ENCODE measurements around the gene CDH26. TPM values are rescaled to one million over a fixed set of nuclear protein-coding genes. Genes with fewer than 3 reads are reported as not detected.

The CDH26 gene
- 1 to 10 TPM in 3 of 4 donors, under 1 TPM in 1; 0.39 to 1.7 (median 1.3) TPM for total RNA-seq
- polyA plus RNA-seq, result 0.88 TPM
- long read RNA-seq, donor 1, result 0 reads
- long read RNA-seq, donor 2, result 0 reads
- long read RNA-seq, donor 3, result 0 reads
- long read RNA-seq, donor 4, result 0 reads

- H3K4me1 ChIP-seq (ENCODE audit: control insufficient read depth, insufficient read depth, low read length), result no peaks in the 10 kb centered on the region
- no peaks in the 10 kb centered on the region for H3K27me3 ChIP-seq (ENCODE audit: control insufficient read depth, insufficient read depth)
- WGBS, result 86% methylated on average over 5 of the region's 5 CpGs
- ATAC-seq (no peak), DNase-seq (no peak)
- no peak within 1 kb of the TSS for H3K27ac ChIP-seq (ENCODE audit: low read length)
- intact Hi-C loops (cut with DNase I), result no loop called here
- H3K4me3 ChIP-seq (ENCODE audit: low read length), result no peak within 1 kb of the TSS
- H3K9me3 ChIP-seq (ENCODE audit: control insufficient read depth, low read length), result no peaks in the 10 kb centered on the region
Measured at GRCh38 chr20:59958123-59958522, at the start of gene CDH26. Gene CDH26 (plus strand): TSS chr20:59958423. CDS start chr20:59958727, 304 bp downstream.

GRCh38 chr20:59908855-59909254, 49.4 kb upstream of the CDH26 start:
- 91% methylated on average over 5 of the region's 5 CpGs for WGBS
- no peaks in the 10 kb centered on the region for H3K4me1 ChIP-seq (ENCODE audit: control insufficient read depth, insufficient read depth, low read length)
- ATAC-seq (no peak), DNase-seq (no peak)
- no peak overlapping the region for H3K27ac ChIP-seq (ENCODE audit: low read length)
- intact Hi-C loops (cut with DNase I), result no loop called here
- no peaks in the 10 kb centered on the region for H3K27me3 ChIP-seq (ENCODE audit: control insufficient read depth, insufficient read depth)
- H3K9me3 ChIP-seq (ENCODE audit: control insufficient read depth, low read length), result no peaks in the 10 kb centered on the region
- no peak overlapping the region for H3K4me3 ChIP-seq (ENCODE audit: low read length)

GRCh38 chr20:59911041-59911440, 47.2 kb upstream of the CDH26 start:
- ATAC-seq, result no peak
- no peaks in the 10 kb centered on the region for H3K9me3 ChIP-seq (ENCODE audit: control insufficient read depth, low read length)
- H3K4me1 ChIP-seq (ENCODE audit: control insufficient read depth, insufficient read depth, low read length), result no peaks in the 10 kb centered on the region
- WGBS, result 88% methylated on average over 2 of the region's 2 CpGs
- intact Hi-C loops (cut with DNase I), result no loop called here
- no peak overlapping the region for H3K4me3 ChIP-seq (ENCODE audit: low read length)
- no peaks in the 10 kb centered on the region for H3K27me3 ChIP-seq (ENCODE audit: control insufficient read depth, insufficient read depth)
- no peak for DNase-seq
- no peak overlapping the region for H3K27ac ChIP-seq (ENCODE audit: low read length)

- Histone ChIP-seq H3K27me3 (ENCODE audit: control insufficient read depth, insufficient read depth) (no peaks in the 10 kb centered on the region), H3K4me3 (ENCODE audit: low read length) (no peak overlapping the region), H3K27ac (ENCODE audit: low read length) (no peak overlapping the region), H3K9me3 (ENCODE audit: control insufficient read depth, low read length) (no peaks in the 10 kb centered on the region), H3K4me1 (ENCODE audit: control insufficient read depth, insufficient read depth, low read length) (no peaks in the 10 kb centered on the region)
- DNase-seq (no peak), ATAC-seq (no peak)
- intact Hi-C loops (cut with DNase I), result no loop called here
- WGBS, result 56% methylated on average over 4 of the region's 4 CpGs
Measured at GRCh38 chr20:59912609-59913008, 45.6 kb upstream of the CDH26 start.

- no peak for DNase-seq
- Histone ChIP-seq H3K27me3 (ENCODE audit: control insufficient read depth, insufficient read depth) (no peaks in the 10 kb centered on the region), H3K4me3 (ENCODE audit: low read length) (no peak overlapping the region), H3K4me1 (ENCODE audit: control insufficient read depth, insufficient read depth, low read length) (no peaks in the 10 kb centered on the region), H3K9me3 (ENCODE audit: control insufficient read depth, low read length) (no peaks in the 10 kb centered on the region), H3K27ac (ENCODE audit: low read length) (no peak overlapping the region)
- no peak for ATAC-seq
- intact Hi-C loops (cut with DNase I), result no loop called here
Measured at GRCh38 chr20:59920944-59921343, 37.3 kb upstream of the CDH26 start.

- ATAC-seq (no peak), DNase-seq (no peak)
- Histone ChIP-seq H3K27me3 (ENCODE audit: control insufficient read depth, insufficient read depth) (no peaks in the 10 kb centered on the region), H3K9me3 (ENCODE audit: control insufficient read depth, low read length) (no peaks in the 10 kb centered on the region), H3K4me3 (ENCODE audit: low read length) (no peak overlapping the region), H3K27ac (ENCODE audit: low read length) (no peak overlapping the region), H3K4me1 (ENCODE audit: control insufficient read depth, insufficient read depth, low read length) (no peaks in the 10 kb centered on the region)
- intact Hi-C loops (cut with DNase I), result no loop called here
- 91% methylated on average over 1 of the region's 1 CpG for WGBS
Measured at GRCh38 chr20:59923514-59923913, 34.7 kb upstream of the CDH26 start.

GRCh38 chr20:59925359-59925758, 32.9 kb upstream of the CDH26 start:
- Histone ChIP-seq H3K27me3 (ENCODE audit: control insufficient read depth, insufficient read depth) (no peaks in the 10 kb centered on the region), H3K27ac (ENCODE audit: low read length) (no peak overlapping the region), H3K9me3 (ENCODE audit: control insufficient read depth, low read length) (no peaks in the 10 kb centered on the region), H3K4me3 (ENCODE audit: low read length) (no peak overlapping the region), H3K4me1 (ENCODE audit: control insufficient read depth, insufficient read depth, low read length) (no peaks in the 10 kb centered on the region)
- DNase-seq, result no peak
- 93% methylated on average over 1 of the region's 1 CpG for WGBS
- no peak for ATAC-seq
- intact Hi-C loops (cut with DNase I), result no loop called here

- Histone ChIP-seq H3K4me3 (ENCODE audit: low read length) (no peak overlapping the region), H3K9me3 (ENCODE audit: control insufficient read depth, low read length) (no peaks in the 10 kb centered on the region), H3K4me1 (ENCODE audit: control insufficient read depth, insufficient read depth, low read length) (no peaks in the 10 kb centered on the region), H3K27ac (ENCODE audit: low read length) (no peak overlapping the region), H3K27me3 (ENCODE audit: control insufficient read depth, insufficient read depth) (no peaks in the 10 kb centered on the region)
- intact Hi-C loops (cut with DNase I), result no loop called here
- no peak for DNase-seq
- ATAC-seq, result no peak
Measured at GRCh38 chr20:59925899-59926298, 32.3 kb upstream of the CDH26 start.

- no peaks in the 10 kb centered on the region for H3K4me1 ChIP-seq (ENCODE audit: control insufficient read depth, insufficient read depth, low read length)
- H3K4me3 ChIP-seq (ENCODE audit: low read length), result no peak overlapping the region
- WGBS, result 88% methylated on average over 9 of the region's 9 CpGs
- no peak for DNase-seq
- no peaks in the 10 kb centered on the region for H3K27me3 ChIP-seq (ENCODE audit: control insufficient read depth, insufficient read depth)
- ATAC-seq, result no peak
- no peaks in the 10 kb centered on the region for H3K9me3 ChIP-seq (ENCODE audit: control insufficient read depth, low read length)
- no peak overlapping the region for H3K27ac ChIP-seq (ENCODE audit: low read length)
- intact Hi-C loops (cut with DNase I), result no loop called here
Measured at GRCh38 chr20:59931511-59932312, 26.5 kb upstream of the CDH26 start.

GRCh38 chr20:59932616-59933295, 25.5 kb upstream of the CDH26 start:
- WGBS, result 82% methylated on average over 72 of the region's 72 CpGs
- peak in 1 of 2 donors; percentile 4 for ATAC-seq
- peak; percentile 18 to 57 (median 45) for DNase-seq
- no peak overlapping the region for H3K27ac ChIP-seq (ENCODE audit: low read length)
- H3K27me3 ChIP-seq (ENCODE audit: control insufficient read depth, insufficient read depth), result no peaks in the 10 kb centered on the region
- intact Hi-C loops (cut with DNase I), result no loop called here
- peak overlapping the region; percentile 67 for H3K4me3 ChIP-seq (ENCODE audit: low read length)
- no peaks in the 10 kb centered on the region for H3K9me3 ChIP-seq (ENCODE audit: control insufficient read depth, low read length)
- no peaks in the 10 kb centered on the region for H3K4me1 ChIP-seq (ENCODE audit: control insufficient read depth, insufficient read depth, low read length)

- 22% methylated on average over 65 of the region's 65 CpGs for WGBS
- intact Hi-C loops (cut with DNase I), result no loop called here
Measured at GRCh38 chr20:59933296-59933848, 24.9 kb upstream of the CDH26 start, which contains the start of gene SYCP2. Gene SYCP2 (minus strand): TSS chr20:59933637. CDS start chr20:59922413, 11,224 bp downstream.

More at GRCh38 chr20:59933296-59933848, 24.9 kb upstream of the CDH26 start, which contains the start of gene SYCP2:
- Histone ChIP-seq H3K9me3 (ENCODE audit: control insufficient read depth, low read length) (no peaks in the 10 kb centered on the region), H3K27ac (ENCODE audit: low read length) (peak within 1 kb of the TSS; percentile 75), H3K4me1 (ENCODE audit: control insufficient read depth, insufficient read depth, low read length) (no peaks in the 10 kb centered on the region), H3K4me3 (ENCODE audit: low read length) (peak within 1 kb of the TSS; percentile 67), H3K27me3 (ENCODE audit: control insufficient read depth, insufficient read depth) (no peaks in the 10 kb centered on the region)
- peak; percentile 72 to 88 (median 85) for DNase-seq
- peak; percentile 80 to 92 for ATAC-seq
